NCI-H1694 treated with DMSO at 0.1 percent for 48 hours (cell line): Measurements from ENCODE around the gene C21orf91.

Experiments
- DNase-seq: peaks from one replicate; lab custom pipeline; 2025; lab: John Stamatoyannopoulos, UW

The C21orf91 gene

GRCh38 chr21:17797967-17798366, 21.2 kb downstream of the C21orf91 start:
- no peak for DNase-seq

DNA sequence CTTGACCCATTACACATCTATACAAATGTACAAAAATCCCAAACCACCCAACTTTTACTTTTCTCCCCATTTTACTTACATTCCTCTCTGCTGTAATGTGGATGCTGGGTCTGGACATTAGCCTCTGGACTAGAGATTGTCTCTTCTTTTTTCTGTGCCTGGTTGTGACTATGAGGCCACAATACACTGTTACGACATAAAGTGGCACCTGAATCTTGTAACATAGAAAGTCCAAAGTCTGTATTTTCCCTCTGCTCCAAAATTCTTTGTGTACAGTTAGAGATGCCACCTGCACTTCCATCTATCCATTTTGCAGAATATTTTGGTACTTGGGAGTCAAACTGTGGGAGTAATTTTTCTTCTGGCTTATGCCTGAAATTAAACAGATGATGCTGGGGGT, 22.7 kb downstream of the C21orf91 start:
- no peak for DNase-seq

- DNase-seq = no peak
Measured at GRCh38 chr21:17796037-17796403, 23.1 kb downstream of the C21orf91 start.

DNA sequence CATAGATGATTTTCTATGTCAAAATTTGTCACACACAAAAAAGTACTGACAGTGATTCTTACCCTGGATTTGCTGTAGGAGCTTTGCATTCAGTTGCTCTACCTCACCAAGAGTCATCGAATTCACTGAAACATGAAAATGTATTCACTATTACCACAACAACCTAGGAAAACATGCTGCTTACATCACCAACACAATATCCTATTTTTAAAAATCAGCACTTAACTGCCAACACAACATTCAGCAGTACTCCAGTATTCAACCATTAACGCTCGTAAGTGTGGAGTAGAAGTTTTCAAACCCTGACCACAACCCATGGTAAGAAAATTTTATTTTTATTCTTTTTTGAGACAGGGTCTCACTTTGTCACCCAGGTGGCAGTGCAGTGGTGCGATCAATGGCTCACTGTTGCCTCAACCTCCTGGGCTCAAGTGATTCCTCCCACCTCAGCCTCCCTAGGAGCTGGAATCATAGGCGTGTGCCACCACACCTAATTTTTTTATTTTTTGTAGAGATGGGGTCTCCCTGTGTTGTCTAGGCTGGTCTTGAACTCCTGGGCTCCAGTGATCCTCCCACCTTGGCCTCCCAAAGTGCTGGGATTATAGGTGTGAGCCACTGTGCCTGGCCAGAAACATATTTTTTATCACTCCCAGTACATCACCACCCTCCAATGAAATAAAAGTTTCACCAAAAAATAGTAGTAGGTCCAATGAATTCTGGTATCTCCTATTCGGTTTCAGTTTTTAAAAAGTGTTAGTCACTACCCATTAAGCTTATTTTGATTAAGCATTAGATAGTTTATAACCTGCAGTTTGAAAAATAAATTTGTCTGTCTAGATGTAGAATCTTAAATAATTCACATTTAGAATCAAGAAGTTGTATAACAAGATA, 23.8 kb downstream of the C21orf91 start:
- no peak for DNase-seq

DNA sequence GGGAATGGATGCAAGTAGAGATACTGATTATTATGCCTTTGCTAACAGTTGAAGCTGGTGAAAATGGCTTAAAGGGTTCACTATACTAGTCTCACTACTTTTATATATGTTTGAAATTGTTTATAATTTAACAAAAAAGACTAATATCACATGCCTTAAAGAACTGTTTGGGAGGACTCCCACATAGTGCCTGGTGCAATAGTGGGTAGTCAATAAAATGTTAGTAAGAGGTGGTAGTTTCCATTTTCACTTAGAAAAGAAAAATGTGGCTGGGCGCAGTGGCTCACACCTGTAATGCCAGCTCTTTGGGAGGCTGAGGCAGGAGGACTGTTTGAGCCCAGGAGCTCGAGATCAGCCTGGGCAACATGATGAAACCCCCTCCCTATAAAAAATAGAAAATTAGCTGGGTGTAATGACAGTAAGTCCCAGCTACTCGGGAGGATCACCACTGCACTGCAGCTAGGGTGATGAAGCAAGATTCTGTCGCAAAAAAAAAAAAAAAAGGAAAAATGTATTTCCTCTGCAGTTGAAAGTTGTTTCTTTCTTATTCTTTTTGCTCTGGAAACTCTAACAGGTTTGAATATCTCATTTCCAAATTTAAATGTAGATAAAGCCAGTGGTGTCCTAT, 24.5 kb downstream of the C21orf91 start:
- DNase-seq = no peak

- DNase-seq = no peak
Measured at GRCh38 chr21:17793246-17794123, 25.7 kb downstream of the C21orf91 start.

GRCh38 chr21:17789656-17790055, 29.5 kb downstream of the C21orf91 start:
- DNase-seq = no peak

DNA sequence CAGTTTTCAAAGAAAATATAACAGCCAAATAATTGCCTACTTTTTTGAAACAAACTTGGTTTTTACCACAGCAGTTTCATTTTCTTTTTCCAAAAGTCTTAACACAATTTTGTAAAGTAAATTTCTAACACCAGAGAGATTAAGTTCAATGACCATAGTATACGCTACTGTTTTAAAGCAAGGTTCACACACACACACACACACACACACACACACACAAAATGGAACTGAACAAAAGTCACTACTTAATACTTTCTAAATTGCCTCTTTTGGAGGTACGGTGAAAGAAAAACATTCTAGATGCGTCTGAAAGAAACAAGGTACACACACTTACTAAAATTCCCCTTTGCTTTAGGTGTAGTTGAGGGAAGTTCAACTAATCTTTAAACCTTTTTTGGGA, 30.1 kb downstream of the C21orf91 start:
- DNase-seq = no peak

GRCh38 chr21:17786851-17787181, 32.3 kb downstream of the C21orf91 start:
- DNase-seq = no peak

GRCh38 chr21:17786071-17786850, 32.9 kb downstream of the C21orf91 start:
- DNase-seq = no peak

DNA sequence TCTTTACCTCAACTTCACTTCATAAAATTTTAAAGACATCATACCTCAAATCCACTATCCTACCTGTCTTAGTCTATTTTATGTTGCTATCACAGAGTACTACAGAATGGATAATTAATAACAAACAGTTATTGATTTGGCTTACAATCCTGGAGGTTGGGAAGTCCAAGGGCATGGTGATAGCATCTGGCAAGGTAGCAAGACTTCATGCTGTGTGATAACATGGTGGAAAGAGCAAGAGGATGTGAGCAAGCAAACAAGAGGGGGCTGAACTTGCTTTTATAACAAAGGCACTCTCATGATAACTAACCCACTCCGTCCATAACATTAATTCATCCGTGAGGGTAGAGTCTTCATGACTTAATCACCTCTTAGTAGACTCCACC, 33.8 kb downstream of the C21orf91 start:
- DNase-seq = no peak

- no peak for DNase-seq
Measured at GRCh38 chr21:17784604-17785402, 34.4 kb downstream of the C21orf91 start.

- no peak for DNase-seq
Measured at GRCh38 chr21:17784180-17784598, 35.0 kb downstream of the C21orf91 start.

DNA sequence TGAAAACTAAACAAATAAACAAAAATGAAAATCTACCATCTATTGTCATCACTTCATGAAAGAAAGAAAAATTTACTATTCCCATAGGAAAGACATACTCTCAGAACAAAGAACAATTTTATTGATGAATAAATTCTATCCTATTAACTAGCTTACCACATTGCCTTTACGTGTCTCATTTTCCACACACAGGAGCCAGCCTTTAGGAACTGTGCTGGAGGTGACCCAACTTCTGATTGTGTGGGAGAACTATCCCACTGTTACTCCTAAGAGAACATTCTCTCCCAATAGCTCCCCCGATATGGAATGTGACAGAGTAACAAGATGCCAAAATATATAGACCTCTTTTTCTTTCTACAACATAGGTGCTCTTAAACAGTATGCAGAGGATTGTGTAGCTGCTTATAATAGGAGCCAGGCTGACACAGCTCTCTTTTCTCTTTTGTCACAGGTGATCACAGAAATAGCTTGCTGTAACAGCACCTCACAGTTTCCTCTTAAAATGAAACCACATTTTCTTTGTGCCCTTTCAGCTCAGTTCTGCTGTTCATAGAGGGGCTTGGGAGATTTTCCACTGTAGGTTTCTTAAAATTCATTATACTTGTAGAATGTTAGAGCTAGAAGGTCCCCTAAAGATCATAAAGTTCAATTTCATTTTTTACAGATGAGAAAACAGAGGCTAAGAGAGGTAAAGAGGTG, 35.5 kb downstream of the C21orf91 start:
- no peak for DNase-seq

GRCh38 chr21:17783003-17783402, 36.2 kb downstream of the C21orf91 start:
- no peak for DNase-seq

DNA sequence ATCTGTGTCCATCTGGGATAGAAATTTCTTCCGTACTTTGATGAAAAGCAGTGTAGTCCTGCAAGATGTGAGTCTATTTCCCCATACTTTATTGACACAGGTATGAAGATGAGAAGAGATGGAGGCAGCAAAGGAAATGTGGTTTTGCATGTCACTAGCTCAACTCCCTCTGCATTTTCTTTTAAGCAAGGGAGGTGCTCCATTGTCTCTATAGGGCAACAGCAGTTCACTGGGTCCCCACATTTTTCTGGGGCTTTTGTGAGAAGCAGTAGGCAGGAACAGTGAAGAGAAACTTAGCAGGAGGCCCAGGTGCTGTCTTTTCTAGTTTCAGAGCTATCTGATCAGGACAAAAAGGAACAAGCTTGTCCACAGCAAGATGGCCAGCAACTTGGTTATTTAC, 37.1 kb downstream of the C21orf91 start:
- DNase-seq = no peak

- no peak for DNase-seq
Measured at GRCh38 chr21:17781524-17781923, 37.6 kb downstream of the C21orf91 start.

DNA sequence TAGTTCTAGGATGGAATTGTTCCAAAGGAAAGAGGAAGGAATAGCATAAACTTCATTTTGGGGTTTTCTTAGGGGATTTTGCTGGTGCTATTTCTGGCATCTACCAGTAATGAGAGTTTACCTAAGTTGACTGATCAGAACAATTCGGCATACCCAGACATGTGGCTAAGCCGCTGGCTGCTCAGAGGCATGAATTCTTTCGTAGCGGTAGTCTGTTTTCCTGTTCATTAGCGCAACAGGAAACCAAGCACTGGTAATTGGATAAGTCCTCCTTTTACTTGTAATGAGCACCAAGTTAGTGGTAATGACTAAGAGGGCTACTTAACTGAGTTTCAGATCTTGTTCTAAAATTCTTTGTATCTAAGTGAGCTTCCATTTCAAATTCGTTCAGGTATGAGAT, 38.6 kb downstream of the C21orf91 start:
- no peak for DNase-seq

DNA sequence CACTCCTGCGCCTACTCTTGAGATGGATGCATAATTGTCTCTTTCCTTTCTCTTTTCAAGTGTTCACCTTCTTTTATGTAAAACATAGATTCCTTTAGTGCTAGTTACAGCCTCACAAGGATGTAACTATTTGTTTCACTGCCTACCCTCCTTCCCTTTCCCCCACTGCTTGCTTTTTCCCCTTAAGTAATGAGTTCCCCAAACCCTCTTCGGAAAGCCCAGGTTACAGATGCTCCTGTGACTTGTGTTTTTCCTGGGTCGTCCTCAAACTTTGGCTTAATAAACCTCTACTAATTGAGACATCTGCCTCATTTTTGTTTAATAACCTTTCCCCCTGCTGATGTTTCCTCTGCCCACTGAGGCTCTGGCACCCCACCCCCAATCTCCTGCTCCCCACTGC, 39.2 kb downstream of the C21orf91 start:
- DNase-seq = no peak

DNA sequence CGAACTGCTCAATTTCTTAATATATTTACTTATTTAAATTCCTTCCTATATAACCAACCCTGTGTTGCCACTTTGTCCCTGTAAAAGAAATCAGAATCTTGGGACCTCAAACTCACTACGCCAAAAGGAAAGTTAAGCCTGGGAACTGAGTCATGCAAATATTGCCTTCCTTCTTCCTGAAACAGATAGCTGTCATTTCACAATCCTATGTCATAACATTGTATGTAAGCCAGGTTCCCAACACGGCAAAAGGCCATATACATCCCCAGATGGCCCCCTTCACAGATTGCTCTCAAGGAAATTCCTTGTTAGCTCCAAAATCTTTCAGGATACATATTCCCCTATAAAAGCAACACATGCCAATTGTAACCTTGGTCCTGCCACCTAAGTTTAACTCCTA, 39.7 kb downstream of the C21orf91 start:
- DNase-seq = no peak
